ENCODE data around the gene RASA1. TPM values are rescaled to one million over a fixed set of nuclear protein-coding genes. Genes with fewer than 3 reads are reported as not detected.

RASA1 gene
- total RNA-seq, 1 experiment from 2014 or later, result 29.6 TPM

DNA sequence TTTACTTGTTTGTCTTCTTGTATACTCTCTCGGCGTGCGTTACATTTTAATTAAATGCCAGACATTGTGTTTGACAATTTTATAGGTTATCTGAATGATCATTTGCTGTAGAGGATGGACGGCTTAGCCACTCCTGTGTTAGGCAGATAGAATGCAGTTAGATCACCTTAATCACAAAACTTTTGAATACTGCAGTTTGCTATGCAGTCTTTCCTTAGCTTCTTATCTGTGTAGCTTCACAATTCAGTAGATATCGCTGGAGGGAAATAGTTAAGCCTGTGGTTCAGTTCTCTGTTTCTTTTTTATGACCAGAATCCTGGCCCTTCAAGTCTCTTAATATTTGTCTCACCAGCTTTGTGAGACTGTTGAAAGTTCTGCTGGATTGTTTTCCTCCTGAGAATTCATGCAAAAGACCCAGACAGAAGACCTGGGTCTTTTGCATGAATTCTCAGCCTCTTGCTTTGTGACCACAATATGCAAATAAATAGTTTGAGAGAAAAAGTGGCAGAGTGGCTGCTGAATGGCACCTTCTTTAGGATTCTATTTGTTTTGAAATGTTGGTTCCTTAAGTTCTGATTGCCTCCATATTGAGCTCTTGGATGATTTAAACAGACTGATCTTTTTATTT, 40.2 kb downstream of the RASA1 start:
- Histone ChIP-seq H4K8ac (replicated peaks; ENCODE audit: insufficient read length, low read depth, low read length) (no peak overlapping the region), H3K4me2 (ENCODE audit: insufficient read depth, insufficient read length, low read length) (no peak overlapping the region), H3T11ph (ENCODE audit: low read length) (no peak overlapping the region), H4K20me1 (ENCODE audit: control insufficient read depth, insufficient read depth, insufficient read length) (no peaks in the 10 kb centered on the region), H3K23me2 (ENCODE audit: insufficient read length, low read depth, low read length, poor library complexity, severe bottlenecking) (no peaks in the 10 kb centered on the region), H3K18ac (ENCODE audit: insufficient read length, low read depth, low read length) (no peak overlapping the region), H3K79me2 (ENCODE audit: insufficient read depth, low read length) (no peaks in the 10 kb centered on the region; the same call in 1 of the 2 replicates), H3K4me1 (ENCODE audit: insufficient read depth, low read length) (peaks cover 6% of the 10 kb centered on the region; the same call in 1 of the 2 replicates), H3K9ac (ENCODE audit: extremely low read depth, insufficient read length, low read length) (no peak overlapping the region), H3K9me3 (ENCODE audit: control insufficient read depth, low read depth, low read length) (no peaks in the 10 kb centered on the region), H2AK5ac (ENCODE audit: insufficient read length, low read length) (no peak overlapping the region), H4K5ac (ENCODE audit: insufficient read length, low read depth, low read length) (no peak overlapping the region), H2BK5ac (ENCODE audit: insufficient read length, low read length) (no peak overlapping the region), H3K23ac (ENCODE audit: insufficient read length, low read depth, low read length) (no peak overlapping the region), H2BK12ac (ENCODE audit: insufficient read length, low read depth, low read length) (no peak overlapping the region), H3K79me1 (ENCODE audit: insufficient read depth, low read depth, low read length, poor library complexity, severe bottlenecking) (no peaks in the 10 kb centered on the region), H2BK20ac (ENCODE audit: low read depth, low read length, poor library complexity, severe bottlenecking) (no peak overlapping the region), H3K56ac (ENCODE audit: insufficient read length, low read depth, low read length) (no peak overlapping the region), H2BK15ac (ENCODE audit: low read depth, low read length) (no peak overlapping the region), H3K14ac (ENCODE audit: insufficient read depth, low read length) (no peak overlapping the region), H2BK120ac (ENCODE audit: low read depth, low read length, poor library complexity, severe bottlenecking) (no peak overlapping the region), H3K4ac (ENCODE audit: low read depth, low read length) (no peak overlapping the region), H3K27me3 (ENCODE audit: insufficient read depth, low read length) (no peaks in the 10 kb centered on the region), H4K91ac (ENCODE audit: insufficient read length, low read depth, low read length) (no peak overlapping the region), H3K27ac (ENCODE audit: insufficient read length, low read depth, low read length) (no peak overlapping the region), H2AFZ (ENCODE audit: low read length) (no peak overlapping the region)
- no peak overlapping the region for H3K4me3 Mint-ChIP-seq
- TF ChIP-seq CTCF (conservative IDR thresholded peaks at IDR 0.05), result no peak
- no peaks in the 10 kb centered on the region for H3K27me3 Mint-ChIP-seq (ENCODE audit: low read depth)
- no CpG with 5 or more reads among the region's 5 CpGs for WGBS (ENCODE audit: extremely low coverage, insufficient read length, low lambda C conversion rate)
- no peak for DNase-seq
- peaks cover 0 to 6% of the 10 kb centered on the region in 2 experiments; a peak in 1 of 5 replicates for H3K9me3 Mint-ChIP-seq
- peaks cover 18 to 30% (median 28%) of the 10 kb centered on the region in 3 experiments for H3K36me3 Mint-ChIP-seq (ENCODE audit: insufficient read depth in 1 of 3, low read depth in 3 of 3)
- peak overlapping the region in 1 of 3 experiments; percentile 50; a peak in 3 of 7 replicates for H3K27ac Mint-ChIP-seq
- H3K4me1 Mint-ChIP-seq, result peaks cover 26 to 33% of the 10 kb centered on the region in 2 experiments

Measured in H9 (cell line).